ENCODE results near the gene DNAH8.
"Not testable (repeated sequence)": the region's sequence is repeated elsewhere in the genome, so short reads cannot be mapped to it uniquely, and the experiment has no call there.

DNAH8 gene

DNA sequence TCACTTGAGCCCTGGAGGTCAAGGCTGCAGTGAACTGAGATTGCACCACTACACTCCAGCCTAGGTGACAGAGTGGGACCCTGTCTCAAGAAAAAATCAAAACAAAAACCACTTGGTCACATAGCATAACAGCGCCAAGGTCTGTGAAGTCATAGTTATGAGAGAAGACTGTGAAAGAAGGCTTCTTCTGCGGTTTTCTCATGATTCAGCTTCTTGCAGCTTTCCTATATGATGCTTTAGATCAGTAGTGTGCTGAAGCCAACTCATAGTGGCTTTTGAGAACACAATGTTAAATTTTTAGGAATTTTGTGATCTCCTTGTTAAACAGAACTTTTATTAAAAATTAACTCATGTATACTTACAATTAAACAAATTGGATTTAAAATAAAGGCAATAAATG is 197.3 kb downstream of the DNAH8 start:
- no peak for DNase-seq

DNA sequence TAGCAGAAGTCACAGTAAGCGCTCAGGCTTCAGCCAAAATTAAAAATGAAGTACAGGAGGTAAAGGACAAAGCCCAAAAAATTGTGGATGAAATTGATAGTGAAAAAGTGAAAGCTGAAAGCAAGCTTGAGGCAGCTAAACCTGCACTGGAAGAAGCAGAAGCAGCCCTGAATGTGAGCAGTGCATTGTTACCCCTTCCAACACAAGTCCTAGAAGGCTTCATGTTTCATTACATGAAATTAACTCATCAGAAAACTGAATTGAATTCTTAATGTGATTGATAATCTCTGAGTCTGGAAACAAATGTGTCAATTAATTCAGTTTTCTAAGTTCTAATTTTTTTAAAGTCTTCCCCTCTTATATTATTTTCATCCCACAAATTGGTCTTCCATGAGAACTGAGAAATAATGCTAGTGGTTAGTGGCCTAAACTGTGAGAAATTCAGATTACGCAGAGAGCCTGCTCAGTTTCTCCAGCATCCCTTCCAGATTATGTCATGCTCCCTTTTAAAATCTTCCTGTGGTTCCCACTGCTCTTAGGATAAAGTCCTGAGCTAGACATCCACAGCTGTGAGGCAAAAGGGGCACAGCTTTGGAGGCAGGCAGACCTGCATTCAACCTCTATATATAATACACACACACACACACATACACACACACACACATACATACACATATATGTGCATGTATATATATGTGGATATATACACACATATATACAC is 200.3 kb downstream of the DNAH8 start:
- no peak for DNase-seq

DNA sequence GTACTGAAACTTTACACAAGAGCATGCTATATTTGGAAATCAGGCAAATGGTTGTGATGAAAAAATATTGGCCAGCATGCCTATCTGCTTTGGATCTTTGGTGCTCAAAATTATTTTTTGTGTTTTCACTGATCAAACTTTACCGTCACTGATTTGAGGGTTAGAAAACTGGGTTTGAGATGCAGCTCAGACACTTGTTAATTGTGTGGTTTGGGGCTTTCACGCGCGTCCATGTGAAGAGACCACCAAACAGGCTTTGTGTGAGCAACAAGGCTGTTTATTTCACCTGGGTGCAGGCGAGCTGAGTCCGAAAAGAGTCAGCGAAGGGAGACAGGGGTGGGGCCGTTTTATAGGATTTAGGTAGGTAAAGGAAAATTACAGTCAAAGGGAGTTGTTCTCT is 206.4 kb downstream of the DNAH8 start:
- DNase-seq, result not testable (repeated sequence)

DNA sequence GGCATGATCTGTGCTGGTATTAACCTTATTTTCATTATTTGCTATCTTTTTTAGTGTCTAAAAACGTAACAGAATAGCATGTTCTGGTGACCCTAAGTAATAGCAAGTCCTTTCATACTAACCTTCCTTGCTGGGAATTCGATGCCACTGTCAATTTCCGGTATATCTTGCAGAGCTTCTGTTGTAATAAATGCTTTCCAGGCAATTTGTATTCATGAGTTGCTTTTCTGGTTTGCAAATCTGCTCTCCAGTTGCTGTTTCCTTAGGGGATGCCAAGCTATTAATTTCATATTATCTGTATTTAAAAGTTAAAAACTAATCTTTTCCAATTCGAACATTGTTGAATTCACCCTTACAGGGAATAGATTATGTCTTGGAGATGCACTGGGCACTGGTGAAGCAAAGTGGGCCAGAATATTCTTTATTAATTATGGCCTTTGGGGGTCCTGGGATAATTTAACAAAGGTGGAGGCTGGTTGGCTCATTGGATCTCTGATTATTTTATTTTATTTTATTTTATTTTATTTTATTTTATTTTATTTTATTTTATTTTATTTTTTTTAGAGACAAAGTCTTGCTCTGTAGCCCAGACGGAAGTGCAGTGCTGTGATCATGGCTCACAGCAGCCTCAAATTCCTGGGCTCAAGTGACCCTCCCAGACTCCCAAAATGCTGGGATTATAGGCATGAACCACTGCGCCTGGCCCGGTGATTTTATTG is 209.8 kb downstream of the DNAH8 start:
- DNase-seq, result no peak

DNA sequence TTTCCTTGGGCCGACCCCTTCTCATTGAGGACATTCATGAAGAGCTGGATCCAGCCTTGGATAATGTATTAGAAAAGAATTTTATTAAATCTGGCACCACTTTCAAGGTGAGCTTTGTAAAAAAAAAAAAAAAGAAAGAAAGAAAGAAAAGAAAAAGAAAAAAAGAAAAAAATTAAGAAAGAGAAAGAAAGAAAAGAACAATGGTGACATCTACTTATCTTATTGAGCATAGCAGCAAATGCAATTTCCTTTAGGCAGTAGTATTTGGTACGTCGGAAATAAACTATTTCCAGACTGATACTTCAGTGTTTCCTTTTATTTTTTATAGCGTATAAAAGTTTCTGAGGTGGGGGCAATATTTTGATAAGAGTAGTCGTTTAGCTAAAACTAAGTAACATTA is 214.4 kb downstream of the DNAH8 start:
- DNase-seq, result no peak

DNA sequence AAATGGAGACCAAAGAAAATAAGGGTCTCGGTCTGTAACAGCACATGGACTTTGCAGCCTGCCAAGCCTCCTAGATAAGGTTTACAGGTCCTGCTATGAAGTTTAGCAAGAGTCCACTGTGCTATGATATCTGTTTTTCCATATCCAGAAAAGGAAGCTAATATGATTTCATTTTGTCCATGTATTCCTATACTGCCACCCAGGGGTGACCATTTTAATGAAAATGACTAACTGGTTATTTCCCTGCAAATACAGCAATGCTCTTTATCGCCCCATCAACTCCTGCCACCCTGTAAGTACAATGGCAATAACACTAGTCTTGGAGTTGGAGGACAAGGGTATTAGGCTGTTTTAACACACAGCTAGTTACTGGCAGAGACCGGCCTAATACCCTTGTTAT is 218.3 kb downstream of the DNAH8 start:
- DNase-seq, result peak; percentile 3

DNA sequence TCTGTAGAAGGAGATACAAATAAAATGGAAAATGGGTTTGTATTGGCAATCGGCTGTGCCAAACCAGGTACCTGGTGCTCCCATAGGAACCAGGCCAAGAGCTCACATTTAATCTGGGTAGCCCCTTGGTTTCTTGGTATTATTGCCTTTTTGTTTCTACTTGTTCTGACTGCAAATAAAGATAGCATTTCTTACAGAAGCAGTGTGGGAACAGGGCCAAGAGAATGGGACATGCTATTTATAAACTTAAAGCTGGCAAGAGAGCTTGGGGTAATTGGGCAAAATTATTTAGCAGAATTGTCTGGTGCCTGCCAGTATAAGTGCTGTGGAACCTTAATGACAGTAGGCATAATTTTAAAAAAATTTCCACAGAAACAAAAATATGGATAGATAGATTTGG is 219.9 kb downstream of the DNAH8 start:
- DNase-seq, result no peak

DNA sequence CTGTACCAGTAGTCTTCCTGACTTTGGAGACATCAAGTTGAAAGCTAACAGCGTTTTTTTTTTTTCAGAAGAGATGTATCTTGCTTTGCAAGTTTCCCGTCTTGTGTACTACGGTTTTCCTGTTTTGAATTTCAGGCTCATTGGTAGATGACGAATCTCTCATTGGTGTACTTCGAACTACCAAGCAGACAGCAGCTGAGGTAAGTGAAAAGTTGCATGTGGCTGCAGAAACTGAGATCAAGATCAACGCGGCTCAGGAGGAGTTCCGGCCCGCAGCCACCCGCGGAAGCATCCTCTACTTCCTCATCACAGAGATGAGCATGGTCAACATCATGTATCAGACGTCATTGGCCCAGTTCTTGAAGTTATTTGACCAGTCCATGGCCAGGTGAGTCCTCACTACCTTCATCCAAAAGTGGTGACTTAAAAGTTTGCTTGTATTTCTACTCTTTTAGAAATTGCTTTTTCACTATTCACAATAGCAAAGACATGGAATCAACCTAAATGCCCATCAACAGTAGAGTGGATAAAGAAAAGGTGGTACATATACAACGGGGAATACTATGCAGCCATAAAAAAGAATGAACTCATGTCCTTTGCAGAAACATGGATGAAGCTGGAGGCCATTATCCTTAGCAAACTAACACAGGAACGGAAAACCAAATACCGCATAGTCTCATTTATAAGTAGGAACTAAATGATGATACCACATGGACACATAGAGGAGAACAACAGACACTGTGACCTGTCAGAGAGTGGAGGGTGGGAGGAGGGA is 222.9 kb downstream of the DNAH8 start:
- DNase-seq, result no peak

DNA sequence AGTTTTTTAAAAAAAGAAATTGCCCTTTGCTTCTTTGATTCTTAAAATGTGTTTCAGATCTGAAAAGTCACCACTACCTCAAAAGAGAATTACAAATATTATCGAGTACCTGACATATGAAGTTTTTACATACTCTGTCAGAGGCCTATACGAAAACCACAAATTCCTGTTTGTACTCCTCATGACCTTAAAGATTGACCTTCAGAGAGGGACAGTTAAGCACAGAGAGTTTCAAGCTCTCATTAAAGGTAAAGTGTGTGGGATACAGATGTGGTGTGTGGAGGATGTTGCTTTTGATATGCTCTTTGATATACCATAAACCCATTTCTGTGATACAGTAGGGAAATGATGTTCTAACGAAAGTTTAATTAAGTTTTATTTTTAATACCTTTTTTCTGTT is 223.6 kb downstream of the DNAH8 start:
- no peak for DNase-seq

DNA sequence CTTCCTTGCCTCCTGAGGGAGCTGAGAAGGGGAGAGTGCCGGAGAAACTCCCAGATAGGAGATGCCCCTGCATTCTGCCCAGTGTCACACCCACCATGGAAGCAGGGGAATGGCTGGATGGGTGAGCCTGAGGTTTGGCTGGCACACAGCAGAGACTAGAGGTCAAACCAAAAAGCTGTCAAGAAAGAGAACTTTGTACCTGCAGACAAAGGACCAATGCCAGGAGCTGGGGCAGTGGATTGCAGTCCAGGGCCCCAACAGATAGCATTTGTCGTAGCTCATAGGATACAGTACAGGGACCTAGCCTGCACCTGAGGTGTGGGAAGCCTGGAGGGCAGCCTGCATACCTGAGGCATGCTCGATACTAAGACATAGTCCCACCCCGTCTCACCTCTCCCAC is 227.3 kb downstream of the DNAH8 start:
- no peak for DNase-seq

DNA sequence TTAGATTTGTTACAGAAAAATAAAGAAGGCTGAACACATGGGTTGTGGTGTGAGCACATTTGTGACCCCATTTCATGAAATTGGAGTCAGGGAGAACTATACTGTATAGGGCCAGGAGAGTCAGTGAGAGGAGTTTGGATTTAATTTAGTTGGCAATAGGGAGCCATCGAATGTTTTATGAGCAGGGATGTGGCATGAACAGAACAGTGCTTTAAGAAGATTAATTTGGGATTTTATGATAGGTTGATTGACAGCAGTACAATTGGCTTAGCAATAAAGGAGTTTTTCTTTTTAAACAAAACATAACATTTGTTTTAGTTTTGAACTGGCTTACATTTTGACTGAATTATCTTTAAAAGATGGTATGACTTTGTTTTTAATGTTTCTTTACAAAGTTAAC is 227.9 kb downstream of the DNAH8 start:
- no peak for DNase-seq

DNA sequence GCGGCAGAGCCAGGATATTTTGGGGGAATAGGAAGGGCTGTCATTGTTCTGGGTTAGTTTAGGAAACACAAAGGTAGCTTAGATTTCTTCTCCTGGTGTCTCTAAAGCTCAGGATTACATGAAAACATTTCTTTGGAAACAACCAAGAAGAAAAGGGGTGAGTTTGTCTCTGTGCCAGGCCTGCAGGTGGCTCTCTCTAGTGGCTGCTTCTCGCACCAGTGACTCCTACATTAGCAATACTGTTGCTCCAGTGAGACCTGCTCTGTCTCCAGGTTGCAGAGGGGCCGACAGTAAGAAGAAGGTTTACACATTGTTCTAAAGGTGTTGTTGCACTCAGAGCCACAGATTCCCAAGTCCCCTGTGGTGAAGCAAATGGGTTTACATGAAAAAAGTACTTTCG is 228.9 kb downstream of the DNAH8 start:
- DNase-seq, result no peak

DNA sequence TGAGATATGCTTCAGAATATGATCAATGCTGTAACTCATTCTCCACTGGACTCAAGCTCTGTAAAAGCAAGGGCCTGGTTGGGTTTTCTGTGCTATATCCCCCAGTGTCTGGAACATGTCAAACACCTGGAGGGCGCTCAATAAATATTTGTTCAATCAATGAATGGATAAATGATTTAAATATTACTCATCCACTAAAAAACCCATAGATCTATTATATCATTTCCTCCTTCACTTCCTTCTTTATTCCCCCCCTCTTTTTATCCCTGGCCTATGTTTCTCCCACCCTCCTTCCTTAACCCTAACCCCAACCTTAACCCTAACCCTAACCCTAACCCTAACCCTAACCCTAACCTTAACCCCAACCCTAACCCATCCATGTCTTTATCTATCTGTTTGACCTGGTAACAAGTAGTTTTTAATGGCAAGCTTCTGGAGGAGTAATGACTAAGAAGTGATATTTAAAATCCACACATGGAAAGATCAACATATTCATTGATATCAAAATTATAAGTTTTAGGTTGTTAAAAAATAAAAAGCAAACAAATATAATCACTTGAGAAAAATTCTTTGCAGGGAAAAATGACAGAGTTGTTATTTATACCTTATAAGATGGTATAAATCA is 229.7 kb downstream of the DNAH8 start:
- no peak for DNase-seq

DNA sequence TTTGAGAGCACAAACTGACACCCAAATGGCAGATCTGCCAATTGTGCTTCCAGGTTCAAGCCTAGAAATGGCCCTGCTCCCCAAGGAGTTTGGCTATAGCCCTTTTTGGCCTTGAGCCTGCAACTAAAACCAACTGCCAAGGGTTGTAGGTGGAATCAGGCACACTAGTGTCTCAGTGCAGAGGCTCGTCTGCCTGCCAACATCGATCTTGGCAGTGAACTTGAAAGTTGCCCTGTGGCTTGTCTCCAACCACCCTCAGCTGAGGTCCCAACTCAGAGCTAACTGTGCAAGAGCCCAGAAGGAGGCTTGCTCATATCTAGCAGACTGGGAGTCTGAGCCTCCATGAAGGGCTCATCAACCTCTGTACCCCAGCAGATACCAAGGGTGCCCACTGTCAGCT is 240.8 kb downstream of the DNAH8 start:
- DNase-seq, result no peak

DNA sequence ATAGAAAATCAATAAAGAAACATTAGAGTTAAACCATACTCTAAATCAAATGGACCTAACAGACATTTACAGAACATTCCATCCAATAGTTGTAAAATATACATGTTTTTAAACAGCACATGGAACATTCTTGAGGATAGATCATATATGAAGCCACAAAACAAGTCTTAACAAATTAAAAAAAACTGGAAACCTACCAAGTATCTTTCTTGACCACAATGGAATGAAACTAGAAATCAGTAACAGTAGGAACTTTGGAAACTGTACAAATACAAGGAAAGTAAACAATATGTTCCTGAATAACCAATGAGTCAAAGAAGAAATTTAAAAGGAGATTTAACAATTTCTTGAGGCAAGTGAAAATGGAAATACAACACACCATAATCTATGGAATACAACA is 242.3 kb downstream of the DNAH8 start:
- DNase-seq, result no peak

DNA sequence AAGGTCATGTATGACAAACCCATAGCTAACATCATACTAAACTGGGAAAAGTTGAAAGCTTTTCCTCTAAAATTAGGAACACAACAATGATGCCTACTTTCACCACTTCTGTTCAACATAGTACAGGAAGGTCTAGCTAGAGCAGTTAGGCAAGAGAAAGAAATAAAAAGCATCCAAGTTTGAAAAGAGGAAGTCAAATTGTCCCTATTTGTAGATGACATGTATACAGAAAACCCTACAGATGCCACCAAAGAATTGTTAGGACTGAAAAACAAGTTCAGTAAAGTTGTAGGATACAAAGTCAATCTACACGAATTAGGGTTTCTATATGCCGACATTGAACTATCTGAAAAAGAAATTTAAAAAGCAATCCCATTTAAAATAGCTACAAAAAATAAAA is 244.0 kb downstream of the DNAH8 start:
- no peak for DNase-seq

DNA sequence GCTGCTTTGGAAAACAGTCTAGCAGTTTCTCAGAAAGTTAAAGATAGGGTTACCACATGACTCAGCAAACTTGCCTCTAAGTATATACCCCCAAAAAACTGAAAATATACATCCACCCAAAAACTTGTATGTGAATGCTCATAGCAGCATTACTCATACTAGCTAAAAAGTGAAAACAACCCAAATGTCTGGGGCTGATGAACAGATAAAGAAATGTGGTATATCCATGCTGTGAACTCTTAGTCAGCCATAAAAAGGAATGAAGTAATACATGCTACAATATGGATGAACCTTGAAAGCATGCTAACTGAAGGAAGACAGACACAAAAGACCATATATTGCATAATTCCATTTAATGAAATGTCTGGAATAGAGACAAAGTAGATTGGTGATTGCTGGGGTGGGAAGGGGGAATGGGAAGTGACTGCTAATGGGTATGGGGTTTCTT is 253.6 kb downstream of the DNAH8 start:
- DNase-seq, result no peak

DNA sequence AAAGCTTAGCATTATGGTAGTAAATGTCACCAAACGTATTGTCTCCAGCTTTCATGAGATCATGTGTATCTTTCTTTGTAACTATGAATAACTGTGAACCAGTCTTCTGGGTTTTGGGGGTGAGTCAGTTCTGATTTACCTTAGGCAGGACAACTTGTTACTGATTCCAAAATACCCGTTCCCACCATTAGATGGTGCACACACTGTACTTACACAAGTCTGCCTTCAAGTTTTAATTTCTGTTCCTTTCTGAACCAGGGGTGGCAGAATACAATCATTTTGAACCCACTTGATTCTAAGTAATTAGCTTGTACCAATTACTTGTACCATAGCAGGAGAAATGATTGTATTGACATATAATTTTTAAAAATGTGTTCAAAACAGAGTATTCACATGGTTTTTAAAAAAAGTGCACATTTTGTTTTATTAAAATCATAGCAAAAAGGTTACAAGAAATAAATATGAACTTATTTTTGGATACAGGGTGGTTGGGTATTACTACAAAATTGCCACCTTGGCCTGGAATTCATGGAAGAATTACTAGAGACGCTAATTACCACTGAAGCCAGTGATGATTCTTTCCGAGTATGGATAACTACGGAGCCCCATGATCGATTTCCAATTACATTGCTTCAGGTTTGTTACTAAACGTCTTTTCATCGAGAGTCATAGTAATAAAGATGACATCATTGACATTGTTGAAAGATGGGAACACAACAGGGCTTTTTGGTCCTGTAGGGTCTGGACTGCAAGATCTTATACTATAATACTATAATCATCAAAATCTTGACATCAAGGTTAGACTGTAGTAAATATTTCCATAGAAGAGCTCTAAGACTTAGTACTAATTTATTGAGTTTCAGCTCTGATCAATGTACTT is 258.3 kb downstream of the DNAH8 start:
- peak; percentile 69 for DNase-seq

DNA sequence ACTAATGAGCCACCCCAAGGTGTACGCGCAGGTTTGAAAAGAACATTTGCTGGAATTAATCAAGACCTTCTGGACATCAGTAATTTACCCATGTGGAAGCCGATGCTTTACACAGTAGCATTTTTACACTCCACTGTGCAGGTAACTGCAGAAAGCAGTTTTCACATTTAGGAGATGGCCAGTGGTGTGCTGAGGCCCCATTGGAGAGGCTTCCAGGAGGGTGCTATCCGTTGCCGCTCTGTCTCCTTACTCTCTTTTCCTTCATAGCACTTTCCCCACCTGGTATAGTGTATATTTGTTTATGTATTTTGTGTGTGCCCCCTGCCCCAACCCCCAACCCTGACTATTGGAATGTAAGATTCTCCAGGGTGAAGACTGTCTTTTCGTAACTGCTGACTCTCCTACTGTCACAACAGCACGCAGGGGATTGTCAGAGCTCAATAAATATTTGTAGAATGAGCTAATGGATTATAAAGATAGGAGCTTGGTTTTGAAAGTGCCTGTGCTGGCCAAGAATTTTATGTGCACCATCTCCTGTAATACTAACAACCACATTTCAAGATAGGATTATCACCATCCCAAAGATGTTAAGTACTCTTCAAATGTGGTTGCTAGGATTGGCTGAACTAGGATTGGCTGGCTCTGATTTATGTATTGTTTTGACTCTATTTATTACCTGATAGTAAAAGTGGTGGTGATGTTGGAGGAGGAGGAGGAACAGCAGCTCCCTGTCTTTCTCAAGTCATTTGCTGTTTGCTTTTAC is 259.5 kb downstream of the DNAH8 start:
- DNase-seq, result no peak

DNA sequence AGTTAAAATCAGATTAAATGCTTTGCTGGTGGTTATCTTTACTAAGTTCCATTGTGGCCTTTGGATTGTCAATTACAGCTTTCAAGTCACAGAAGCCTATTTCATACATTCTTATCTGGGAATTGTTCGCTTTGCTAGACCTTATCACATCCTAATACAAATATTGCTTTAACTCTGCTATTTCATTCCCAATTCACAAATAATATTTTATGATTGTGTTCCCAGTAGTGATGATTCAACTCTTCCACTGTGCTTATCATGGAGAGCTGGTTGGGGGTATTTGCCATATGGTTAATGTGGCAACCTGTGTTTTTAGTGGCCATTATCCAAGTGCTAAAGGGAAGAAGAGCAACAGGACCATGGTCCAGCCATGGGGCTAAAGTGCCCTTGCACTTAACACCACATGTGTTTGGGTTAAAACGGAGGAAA is 260.5 kb downstream of the DNAH8 start:
- no peak for DNase-seq

DNA sequence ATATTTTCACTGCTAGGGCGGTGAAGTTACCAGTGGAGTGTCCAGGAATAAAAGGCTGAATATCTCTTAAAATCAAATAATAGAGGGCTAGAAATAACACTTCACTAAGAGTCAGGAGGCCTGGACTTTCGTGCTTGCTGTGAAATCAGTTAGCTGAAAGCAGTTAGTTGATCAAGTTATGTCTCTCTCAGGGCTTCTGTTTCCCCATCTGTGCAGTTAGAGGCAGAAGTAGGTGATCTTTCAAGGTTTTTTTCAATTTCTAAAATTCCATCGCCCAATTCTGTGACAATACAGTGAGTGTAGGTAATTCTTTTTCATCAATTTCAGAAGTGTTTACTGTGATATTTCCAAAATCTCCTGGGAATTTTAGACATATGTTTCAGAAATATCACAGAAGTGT is 260.9 kb downstream of the DNAH8 start:
- DNase-seq, result no peak
